ENCODE data around the gene ZC3H18. TPM values are rescaled to one million over a fixed set of nuclear protein-coding genes. Genes with fewer than 3 reads are reported as not detected.
A peak's percentile ranks its signal among the peaks of the same experiment; 100 is the strongest.

The ZC3H18 gene
- total RNA-seq, 1 experiment from 2014 or later, result 61.8 TPM

- TF ChIP-seq JUN (CRISPR knock-in tag; IDR thresholded peaks at IDR 0.05) (no peak), NFATC4 (CRISPR knock-in tag; IDR thresholded peaks at IDR 0.05) (no peak), NR2C2 (CRISPR knock-in tag; IDR thresholded peaks at IDR 0.05) (no peak), FOXP1 (CRISPR knock-in tag; IDR thresholded peaks at IDR 0.05; ENCODE audit: borderline replicate concordance) (no peak)
Observed at GRCh38 chr16:88678224-88678979, 108.2 kb downstream of the ZC3H18 start (continued).

- peaks cover 2% of the 10 kb centered on the region; the same call in 1 of the 2 replicates for H3K36me3 Mint-ChIP-seq
- CTCF ChIA-PET, result interaction anchor here (0.7 to 2.5 kb wide), 11 partner anchors 8 to 487 kb away, joined by 3 to 23 read pairs (median 4); no protein-coding TSS in a partner anchor
- H3K4me1 Mint-ChIP-seq, result peaks cover 9% of the 10 kb centered on the region
- H3K4me3 Mint-ChIP-seq, result no peak overlapping the region
- H3K9me3 Mint-ChIP-seq, result no peaks in the 10 kb centered on the region
- H3K27me3 Mint-ChIP-seq (ENCODE audit: low read depth), result no peaks in the 10 kb centered on the region
- TF ChIP-seq CTCF (IDR thresholded peaks at IDR 0.05) (no peak), ZNF121 (CRISPR knock-in tag; IDR thresholded peaks at IDR 0.05) (peak; percentile 64; the same call in 1 of the 2 replicates)
- peak overlapping the region; percentile 45; the same call in 1 of the 2 replicates for H3K27ac Mint-ChIP-seq
- POLR2A ChIA-PET, result interaction anchor here (0.6 kb wide), 1 partner anchor 1198 kb away, joined by 7 read pairs; no protein-coding TSS in a partner anchor
- no peak for ATAC-seq
- no peak for DNase-seq (ENCODE audit: low spot score)
Observed at GRCh38 chr16:88680554-88681083, 110.4 kb downstream of the ZC3H18 start.

GRCh38 chr16:88681084-88681680 lies 111.0 kb downstream of the ZC3H18 start:
- H3K27me3 Mint-ChIP-seq (ENCODE audit: low read depth), result no peaks in the 10 kb centered on the region

More at GRCh38 chr16:88681084-88681680, 111.0 kb downstream of the ZC3H18 start:
- TF ChIP-seq ZSCAN18 (CRISPR knock-in tag; IDR thresholded peaks at IDR 0.05) (no peak), TEAD1 (CRISPR knock-in tag; IDR thresholded peaks at IDR 0.05) (no peak), FOXP4 (CRISPR knock-in tag; IDR thresholded peaks at IDR 0.05) (0 out of 2 replicates have a peak, but pooled peaks have one; percentile 40), CTCF (IDR thresholded peaks at IDR 0.05) (peak; percentile 40), SOX15 (CRISPR knock-in tag; IDR thresholded peaks at IDR 0.05) (no peak), ZNF416 (CRISPR knock-in tag; IDR thresholded peaks at IDR 0.05) (no peak), OVOL2 (CRISPR knock-in tag; IDR thresholded peaks at IDR 0.05; ENCODE audit: borderline replicate concordance) (no peak)
- H3K4me3 Mint-ChIP-seq, result no peak overlapping the region
- no peaks in the 10 kb centered on the region for H3K9me3 Mint-ChIP-seq
- peak; percentile 65 for ATAC-seq
- peaks cover 2% of the 10 kb centered on the region; the same call in 1 of the 2 replicates for H3K36me3 Mint-ChIP-seq
- DNase-seq (ENCODE audit: low spot score), result peak; percentile 79
- peak overlapping the region; percentile 45; the same call in 1 of the 2 replicates for H3K27ac Mint-ChIP-seq
- ChIA-PET POLR2A (no interaction called here), CTCF (interaction anchor here (0.7 to 2.5 kb wide), 10 partner anchors 9 to 486 kb away, joined by 3 to 23 read pairs (median 4); no protein-coding TSS in a partner anchor)
- peaks cover 9% of the 10 kb centered on the region for H3K4me1 Mint-ChIP-seq

Other genes with a start within 250 kb of the ZC3H18 start
- gene ZNF469, start 187.4 kb upstream of the ZC3H18 start, total RNA-seq (2021), result 1.8 to 3.2 TPM (median 2.4 TPM) in 3 replicates
- gene ZFPM1, start 117.1 kb upstream of the ZC3H18 start, total RNA-seq (2021), result 8.1 to 9.3 TPM (median 8.5 TPM) in 3 replicates
- gene IL17C, start 68.2 kb downstream of the ZC3H18 start, total RNA-seq (2021), result 0.80 to 1.9 TPM (median 1.5 TPM) in 3 replicates
- gene CYBA, start 80.7 kb downstream of the ZC3H18 start, total RNA-seq (2021), result 169 to 219 TPM (median 207 TPM) in 3 replicates
- gene MVD, start 92.7 kb downstream of the ZC3H18 start, total RNA-seq (2021), result 96.9 to 113 TPM (median 109 TPM) in 3 replicates
- 8.0 to 9.4 TPM (median 9.1 TPM) in 3 replicates for gene SNAI3, start 116.1 kb downstream of the ZC3H18 start, total RNA-seq (2021)
- gene RNF166, start 136.0 kb downstream of the ZC3H18 start, total RNA-seq (2021), result 38.5 to 46.2 TPM (median 40.5 TPM) in 3 replicates
- 42.1 to 52.4 TPM (median 43.7 TPM) in 3 replicates for gene CTU2, start 136.1 kb downstream of the ZC3H18 start, total RNA-seq (2021)
- gene PIEZO1, start 214.8 kb downstream of the ZC3H18 start, total RNA-seq (2021), result 68.3 to 75.1 TPM (median 71.3 TPM) in 3 replicates
- gene CDT1, start 233.4 kb downstream of the ZC3H18 start, total RNA-seq (2021), result 142 to 154 TPM (median 149 TPM) in 3 replicates
- 272 to 288 TPM (median 282 TPM) in 3 replicates for gene APRT, start 241.5 kb downstream of the ZC3H18 start, total RNA-seq (2021)

Measured in WTC11 (cell line).